ENCODE measurements around the gene TGIF1.

TGIF1 gene

GRCh38 chr18:3447895-3448837 lies 1.8 kb upstream of the TGIF1 start:
- Histone ChIP-seq H3K9ac (ENCODE audit: low read length) (peak overlapping the region; percentile 75), H3K4me1 (ENCODE audit: insufficient read depth, low read length, severe bottlenecking) (peaks cover 20% of the 10 kb centered on the region), H3K4me2 (ENCODE audit: low read length) (peak overlapping the region; percentile 94), H3K27me3 (ENCODE audit: insufficient read depth, low read length) (no peaks in the 10 kb centered on the region), H2AFZ (ENCODE audit: low read length) (no peak overlapping the region), H3F3A (ENCODE audit: insufficient read depth, low read length) (no peaks in the 10 kb centered on the region), H3K9me2 (ENCODE audit: low read depth, low read length) (no peaks in the 10 kb centered on the region), H3K79me2 (ENCODE audit: insufficient read depth, low read length) (no peaks in the 10 kb centered on the region), H3K36me3 (ENCODE audit: insufficient read depth, low read length) (no peaks in the 10 kb centered on the region), H3K27ac (ENCODE audit: low read depth, low read length, poor library complexity, severe bottlenecking) (peak overlapping the region; percentile 88), H4K20me1 (ENCODE audit: insufficient read depth, low read length) (no peaks in the 10 kb centered on the region), H3K9me3 (ENCODE audit: low read length) (no peaks in the 10 kb centered on the region), H3K4me3 (ENCODE audit: low read depth, low read length, poor library complexity, severe bottlenecking) (peak overlapping the region; percentile 73)
- TF ChIP-seq, protein P1, sequence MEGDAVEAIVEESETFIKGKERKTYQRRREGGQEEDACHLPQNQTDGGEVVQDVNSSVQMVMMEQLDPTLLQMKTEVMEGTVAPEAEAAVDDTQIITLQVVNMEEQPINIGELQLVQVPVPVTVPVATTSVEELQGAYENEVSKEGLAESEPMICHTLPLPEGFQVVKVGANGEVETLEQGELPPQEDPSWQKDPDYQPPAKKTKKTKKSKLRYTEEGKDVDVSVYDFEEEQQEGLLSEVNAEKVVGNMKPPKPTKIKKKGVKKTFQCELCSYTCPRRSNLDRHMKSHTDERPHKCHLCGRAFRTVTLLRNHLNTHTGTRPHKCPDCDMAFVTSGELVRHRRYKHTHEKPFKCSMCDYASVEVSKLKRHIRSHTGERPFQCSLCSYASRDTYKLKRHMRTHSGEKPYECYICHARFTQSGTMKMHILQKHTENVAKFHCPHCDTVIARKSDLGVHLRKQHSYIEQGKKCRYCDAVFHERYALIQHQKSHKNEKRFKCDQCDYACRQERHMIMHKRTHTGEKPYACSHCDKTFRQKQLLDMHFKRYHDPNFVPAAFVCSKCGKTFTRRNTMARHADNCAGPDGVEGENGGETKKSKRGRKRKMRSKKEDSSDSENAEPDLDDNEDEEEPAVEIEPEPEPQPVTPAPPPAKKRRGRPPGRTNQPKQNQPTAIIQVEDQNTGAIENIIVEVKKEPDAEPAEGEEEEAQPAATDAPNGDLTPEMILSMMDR (IDR thresholded peaks at IDR 0.05; ENCODE audit: low read length) = no peak
- TF ChIP-seq EZH2 (IDR thresholded peaks at IDR 0.05; ENCODE audit: borderline replicate concordance, low read length) = no peak

DNA sequence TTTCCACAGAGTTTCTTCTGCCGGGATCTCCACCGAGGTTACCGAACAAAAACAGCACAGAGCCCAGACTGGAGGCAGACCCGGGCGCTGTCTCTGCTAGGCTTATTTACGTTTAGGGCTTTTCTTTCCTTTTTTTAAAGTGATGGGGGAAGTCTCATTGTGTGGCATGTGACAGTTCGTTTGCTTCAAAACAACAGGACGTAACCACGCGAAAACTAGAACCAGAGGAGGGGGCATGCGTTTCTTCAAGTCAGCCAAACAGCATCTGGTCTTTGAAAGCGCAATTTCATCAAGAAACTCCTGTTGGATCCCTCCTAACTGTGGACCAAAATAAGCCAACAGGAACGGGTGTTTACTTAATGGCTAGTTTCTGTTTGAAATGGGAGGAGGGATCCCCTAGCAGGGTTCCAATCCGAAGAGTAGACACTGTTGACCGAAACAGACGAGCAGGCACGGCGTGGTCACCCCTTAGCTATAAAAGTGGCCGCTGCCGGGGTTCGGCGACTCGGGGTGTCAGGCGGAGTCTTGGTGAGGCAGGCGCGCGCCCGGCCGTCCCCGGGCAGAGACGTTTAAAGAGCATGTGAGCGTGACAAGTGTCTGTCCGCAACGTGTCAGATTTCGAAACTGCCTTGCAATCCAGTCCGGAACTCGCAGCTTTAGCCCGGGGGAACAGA lies 997 bp upstream of the TGIF1 start:
- TF ChIP-seq EZH2 (IDR thresholded peaks at IDR 0.05; ENCODE audit: borderline replicate concordance, low read length) = no peak
- TF ChIP-seq, protein P1 (IDR thresholded peaks at IDR 0.05; ENCODE audit: low read length) = no peak
- Histone ChIP-seq H3K9me3 (ENCODE audit: low read length) (no peaks in the 10 kb centered on the region), H3F3A (ENCODE audit: insufficient read depth, low read length) (no peaks in the 10 kb centered on the region), H3K4me2 (ENCODE audit: low read length) (peak overlapping the region; percentile 94), H3K4me3 (ENCODE audit: low read depth, low read length, poor library complexity, severe bottlenecking) (peak overlapping the region; percentile 73), H4K20me1 (ENCODE audit: insufficient read depth, low read length) (no peaks in the 10 kb centered on the region), H2AFZ (ENCODE audit: low read length) (no peak overlapping the region), H3K79me2 (ENCODE audit: insufficient read depth, low read length) (no peaks in the 10 kb centered on the region), H3K9me2 (ENCODE audit: low read depth, low read length) (no peaks in the 10 kb centered on the region), H3K4me1 (ENCODE audit: insufficient read depth, low read length, severe bottlenecking) (peaks cover 25% of the 10 kb centered on the region), H3K9ac (ENCODE audit: low read length) (peak overlapping the region; percentile 75), H3K27ac (ENCODE audit: low read depth, low read length, poor library complexity, severe bottlenecking) (peak overlapping the region; percentile 88), H3K27me3 (ENCODE audit: insufficient read depth, low read length) (no peaks in the 10 kb centered on the region), H3K36me3 (ENCODE audit: insufficient read depth, low read length) (no peaks in the 10 kb centered on the region)

GRCh38 chr18:3449512-3450011 lies 410 bp upstream of the TGIF1 start:
- no peak overlapping the region for H3K4me3 ChIP-seq (ENCODE audit: low read depth, low read length, poor library complexity, severe bottlenecking)
- no peaks in the 10 kb centered on the region for H3K9me2 ChIP-seq (ENCODE audit: low read depth, low read length)
- no peaks in the 10 kb centered on the region for H3F3A ChIP-seq (ENCODE audit: insufficient read depth, low read length)
- H3K27me3 ChIP-seq (ENCODE audit: insufficient read depth, low read length) = no peaks in the 10 kb centered on the region
- peak overlapping the region; percentile 88 for H3K27ac ChIP-seq (ENCODE audit: low read depth, low read length, poor library complexity, severe bottlenecking)
- no peak overlapping the region for H3K4me2 ChIP-seq (ENCODE audit: low read length)
- no peak for TF ChIP-seq EZH2 (IDR thresholded peaks at IDR 0.05; ENCODE audit: borderline replicate concordance, low read length)
- TF ChIP-seq, protein P1 (IDR thresholded peaks at IDR 0.05; ENCODE audit: low read length) = no peak
- peaks cover 31% of the 10 kb centered on the region for H3K4me1 ChIP-seq (ENCODE audit: insufficient read depth, low read length, severe bottlenecking)
- no peak overlapping the region for H3K9ac ChIP-seq (ENCODE audit: low read length)
- H4K20me1 ChIP-seq (ENCODE audit: insufficient read depth, low read length) = no peaks in the 10 kb centered on the region
- no peaks in the 10 kb centered on the region for H3K79me2 ChIP-seq (ENCODE audit: insufficient read depth, low read length)
- H2AFZ ChIP-seq (ENCODE audit: low read length) = no peak overlapping the region
- no peaks in the 10 kb centered on the region for H3K36me3 ChIP-seq (ENCODE audit: insufficient read depth, low read length)
- H3K9me3 ChIP-seq (ENCODE audit: low read length) = no peaks in the 10 kb centered on the region

Measured in OCI-LY1 (cell line).